Activated gamma-delta T cell treated with Interleukin-2 at 50 U/mL for 16 hours (primary cell): ENCODE results near the gene PTPRU.
"Not testable (repeated sequence)": the region's sequence is repeated elsewhere in the genome, so short reads cannot be mapped to it uniquely, and the experiment has no call there.

Experiments
- DNase-seq: peaks from one replicate; pipeline ENCODE4 v3.0.0-alpha.2; 2020

Gene PTPRU

GRCh38 chr1:29298246-29298645 lies 61.9 kb downstream of the PTPRU start:
- no peak for DNase-seq

GRCh38 chr1:29299446-29299845 lies 63.1 kb downstream of the PTPRU start:
- DNase-seq = no peak

GRCh38 chr1:29301732-29302131 lies 65.4 kb downstream of the PTPRU start:
- DNase-seq = not testable (repeated sequence)

- no peak for DNase-seq
Observed at GRCh38 chr1:29303201-29304024, 67.1 kb downstream of the PTPRU start.

GRCh38 chr1:29304025-29304684 lies 67.8 kb downstream of the PTPRU start:
- no peak for DNase-seq

- no peak for DNase-seq
Observed at GRCh38 chr1:29305943-29306342, 69.6 kb downstream of the PTPRU start.

- no peak for DNase-seq
Observed at GRCh38 chr1:29306471-29307140, 70.3 kb downstream of the PTPRU start.

- no peak for DNase-seq
Observed at GRCh38 chr1:29309075-29309474, 72.8 kb downstream of the PTPRU start.

GRCh38 chr1:29309621-29310020 lies 73.3 kb downstream of the PTPRU start:
- no peak for DNase-seq

GRCh38 chr1:29310616-29311180 lies 74.4 kb downstream of the PTPRU start:
- DNase-seq = no peak

GRCh38 chr1:29311352-29312030 lies 75.2 kb downstream of the PTPRU start:
- no peak for DNase-seq

GRCh38 chr1:29312469-29313461 lies 76.4 kb downstream of the PTPRU start:
- DNase-seq = no peak

GRCh38 chr1:29314685-29315084 lies 78.4 kb downstream of the PTPRU start:
- not testable (repeated sequence) for DNase-seq

- no peak for DNase-seq
Observed at GRCh38 chr1:29315262-29315661, 78.9 kb downstream of the PTPRU start.

GRCh38 chr1:29315876-29316275 lies 79.6 kb downstream of the PTPRU start:
- DNase-seq = no peak

GRCh38 chr1:29317063-29317915 lies 81.0 kb downstream of the PTPRU start:
- no peak for DNase-seq

GRCh38 chr1:29317916-29318530 lies 81.7 kb downstream of the PTPRU start:
- no peak for DNase-seq

GRCh38 chr1:29318724-29319123 lies 82.4 kb downstream of the PTPRU start:
- DNase-seq = no peak

GRCh38 chr1:29319300-29320110 lies 83.2 kb downstream of the PTPRU start:
- DNase-seq = no peak
